Measurements from ENCODE around the gene CMTM1.

- TF ChIP-seq, protein P1, sequence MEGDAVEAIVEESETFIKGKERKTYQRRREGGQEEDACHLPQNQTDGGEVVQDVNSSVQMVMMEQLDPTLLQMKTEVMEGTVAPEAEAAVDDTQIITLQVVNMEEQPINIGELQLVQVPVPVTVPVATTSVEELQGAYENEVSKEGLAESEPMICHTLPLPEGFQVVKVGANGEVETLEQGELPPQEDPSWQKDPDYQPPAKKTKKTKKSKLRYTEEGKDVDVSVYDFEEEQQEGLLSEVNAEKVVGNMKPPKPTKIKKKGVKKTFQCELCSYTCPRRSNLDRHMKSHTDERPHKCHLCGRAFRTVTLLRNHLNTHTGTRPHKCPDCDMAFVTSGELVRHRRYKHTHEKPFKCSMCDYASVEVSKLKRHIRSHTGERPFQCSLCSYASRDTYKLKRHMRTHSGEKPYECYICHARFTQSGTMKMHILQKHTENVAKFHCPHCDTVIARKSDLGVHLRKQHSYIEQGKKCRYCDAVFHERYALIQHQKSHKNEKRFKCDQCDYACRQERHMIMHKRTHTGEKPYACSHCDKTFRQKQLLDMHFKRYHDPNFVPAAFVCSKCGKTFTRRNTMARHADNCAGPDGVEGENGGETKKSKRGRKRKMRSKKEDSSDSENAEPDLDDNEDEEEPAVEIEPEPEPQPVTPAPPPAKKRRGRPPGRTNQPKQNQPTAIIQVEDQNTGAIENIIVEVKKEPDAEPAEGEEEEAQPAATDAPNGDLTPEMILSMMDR (optimal IDR thresholded peaks at IDR 0.05 in 1 of 3, IDR thresholded peaks at IDR 0.05 in 1 of 3, conservative IDR thresholded peaks at IDR 0.05 in 1 of 3; ENCODE audit: extremely low read depth in 1 of 3, insufficient read depth in 2 of 3, low read length in 3 of 3): no peak
- no peak for TF ChIP-seq EZH2 (IDR thresholded peaks at IDR 0.05; ENCODE audit: low read length)
Observed at GRCh38 chr16:66590322-66590721, 24.1 kb downstream of the CMTM1 start.
